C1 segment of cervical spinal cord (tissue), 14 donors: ENCODE results near the gene PRKCZ.
"Not testable (repeated sequence)": the region's sequence is repeated elsewhere in the genome, so short reads cannot be mapped to it uniquely, and the experiment has no call there.

Experiments used
- DNase-seq, 14 donors: peaks; one replicate each; lab custom pipeline; 2025; lab: John Stamatoyannopoulos, UW

PRKCZ gene

GRCh38 chr1:2133879-2134215 is 83.6 kb downstream of the PRKCZ start:
- DNase-seq: no peak

DNA sequence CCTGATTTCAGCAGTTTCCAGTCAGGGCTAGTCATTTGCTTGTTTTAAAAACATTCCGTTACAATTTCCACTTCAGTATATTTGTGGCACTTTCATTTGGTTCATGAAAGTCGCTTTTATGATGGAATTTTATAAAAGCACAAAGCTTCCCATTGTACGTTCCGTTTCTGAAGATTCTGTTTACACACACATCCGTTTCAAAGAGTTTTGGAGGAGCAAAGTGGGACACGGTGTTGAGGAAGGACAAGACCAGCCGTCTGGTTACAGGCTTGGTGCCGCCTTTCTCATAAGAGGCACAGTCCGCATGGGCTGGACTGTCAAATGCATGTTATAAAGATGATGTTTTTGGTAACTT is 84.0 kb downstream of the PRKCZ start:
- peak in 2 of 14 donors; percentile 26 to 30 for DNase-seq

GRCh38 chr1:2134621-2135307 is 84.6 kb downstream of the PRKCZ start:
- DNase-seq: peak in 2 of 14 donors; percentile 24 to 34

- peak in 7 of 14 donors; percentile 19 to 55 (median 39) for DNase-seq
Observed at GRCh38 chr1:2135441-2135841, 85.2 kb downstream of the PRKCZ start.

DNA sequence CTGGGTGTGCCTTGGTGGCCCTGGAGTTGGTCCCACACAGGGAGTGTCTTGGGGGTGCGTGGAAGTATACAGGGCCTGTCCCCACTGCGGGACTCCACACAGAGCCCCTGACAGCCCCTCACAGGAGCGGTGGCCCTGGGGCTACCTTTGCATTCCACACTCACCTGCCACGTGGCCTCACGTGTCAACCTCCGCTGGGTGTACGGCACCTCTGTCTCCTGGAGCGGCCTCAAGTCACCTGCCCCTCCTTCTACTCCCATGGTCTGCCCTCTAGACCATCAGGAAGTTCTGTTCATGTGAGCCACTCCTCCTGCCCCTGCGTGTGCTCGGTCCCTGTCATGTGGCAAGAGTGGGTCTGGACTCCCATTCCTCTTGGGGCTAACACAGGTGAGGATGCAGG is 85.7 kb downstream of the PRKCZ start:
- no peak for DNase-seq

DNA sequence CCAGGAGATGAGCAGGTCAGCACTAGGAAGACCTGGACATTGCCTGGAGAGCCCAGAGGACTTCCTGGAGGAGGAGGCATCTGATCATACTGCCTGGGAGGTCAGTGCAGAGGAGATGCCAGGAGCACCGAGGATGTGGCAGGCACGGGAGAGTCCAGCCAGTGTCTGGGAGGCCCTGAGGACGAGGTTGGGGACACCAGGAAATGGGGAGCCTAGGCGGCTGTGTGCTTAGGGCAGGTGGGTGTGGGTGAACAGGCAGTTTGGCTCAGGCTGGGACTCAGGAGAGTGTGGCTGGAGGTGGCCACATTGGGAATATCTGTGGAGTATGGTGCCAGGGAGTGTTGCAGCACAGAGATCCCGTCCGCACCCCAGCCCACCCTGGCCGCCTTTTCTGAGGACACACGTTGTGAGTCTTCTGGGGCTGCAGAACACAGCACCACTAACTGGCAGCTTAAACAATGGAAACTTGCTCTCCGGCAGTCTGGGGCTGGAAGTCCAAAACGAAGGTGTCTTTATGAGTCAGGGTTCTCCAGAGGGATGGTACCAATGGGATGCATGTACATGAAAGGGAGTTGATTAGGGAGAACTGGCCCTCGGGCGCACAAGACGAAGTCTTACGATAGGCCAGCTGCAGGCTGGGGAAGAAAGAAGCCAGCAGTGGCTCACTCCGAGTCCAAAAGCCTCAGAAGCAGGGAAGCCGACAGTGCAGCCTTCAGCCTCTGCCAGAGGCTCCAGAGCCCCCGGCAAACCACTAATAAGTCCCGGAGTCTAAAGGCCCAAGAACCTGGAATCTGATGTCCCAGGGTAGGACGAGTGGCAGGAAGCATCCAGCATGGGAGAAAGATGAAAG is 86.4 kb downstream of the PRKCZ start:
- DNase-seq: no peak

GRCh38 chr1:2137257-2138121 is 87.3 kb downstream of the PRKCZ start:
- no peak for DNase-seq

GRCh38 chr1:2139156-2139555 is 88.9 kb downstream of the PRKCZ start:
- not testable (repeated sequence) for DNase-seq

- DNase-seq: no peak
Observed at GRCh38 chr1:2141025-2141424, 90.8 kb downstream of the PRKCZ start.

- DNase-seq: no peak
Observed at GRCh38 chr1:2143814-2144500, 93.7 kb downstream of the PRKCZ start.

DNA sequence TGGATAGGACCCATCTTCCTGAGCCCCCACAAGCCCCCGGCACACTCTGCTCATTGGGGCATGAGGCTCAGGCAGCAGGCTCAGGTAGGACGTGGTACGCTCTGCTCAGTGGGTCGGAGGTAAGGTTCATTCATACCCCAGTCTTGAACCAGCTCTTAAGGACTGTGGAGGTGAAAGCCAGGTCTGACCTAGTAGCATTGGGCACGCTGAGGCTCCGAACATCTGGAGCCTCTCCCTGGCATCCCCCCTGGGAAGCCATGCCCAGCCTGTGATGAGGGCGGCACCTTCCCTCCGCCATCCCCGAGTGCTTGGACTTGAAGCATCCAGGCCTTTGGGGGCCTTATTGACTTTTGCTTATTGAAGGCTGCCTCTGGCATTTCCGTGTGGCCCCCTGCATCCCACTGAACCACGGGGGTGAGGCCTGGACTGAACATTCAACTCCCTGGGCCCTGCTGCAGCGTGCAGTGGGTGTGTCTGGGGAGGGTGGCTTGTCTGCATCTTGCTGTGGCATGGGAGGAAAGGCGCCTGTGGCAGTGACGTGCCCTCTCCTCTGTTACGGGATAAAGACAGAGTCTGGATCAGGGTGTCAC is 94.4 kb downstream of the PRKCZ start:
- DNase-seq: no peak

GRCh38 chr1:2145946-2146835 is 96.0 kb downstream of the PRKCZ start:
- DNase-seq: no peak

DNA sequence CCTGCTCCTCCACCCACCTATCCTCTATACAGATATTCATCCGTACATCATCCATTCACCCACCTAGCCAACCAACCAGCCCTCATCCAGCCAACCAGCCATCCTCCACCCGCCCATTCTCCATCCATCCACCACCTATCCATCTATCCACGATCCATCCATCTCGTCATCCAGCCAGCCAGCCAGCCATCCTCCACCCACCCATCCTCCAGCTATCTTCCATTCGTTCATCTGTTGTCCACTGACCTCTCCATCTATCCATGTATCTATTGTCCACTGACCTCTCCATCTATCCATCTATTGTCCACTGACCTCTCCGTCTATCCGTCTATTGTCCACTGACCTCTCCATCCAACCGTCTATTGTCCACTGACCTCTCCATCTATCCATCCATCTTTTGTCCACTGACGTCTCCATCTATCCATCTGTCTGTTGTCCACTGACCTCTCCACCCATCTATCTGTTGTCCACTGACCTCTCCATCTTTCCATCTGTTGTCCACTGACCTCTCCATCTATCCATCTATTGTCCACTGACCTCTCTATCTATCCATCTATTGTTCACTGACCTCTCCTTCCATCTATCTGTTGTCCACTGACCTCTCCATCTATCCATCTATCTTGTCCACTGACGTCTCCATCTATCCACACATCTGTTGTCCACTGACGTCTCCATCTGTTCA is 96.8 kb downstream of the PRKCZ start:
- DNase-seq: no peak

DNA sequence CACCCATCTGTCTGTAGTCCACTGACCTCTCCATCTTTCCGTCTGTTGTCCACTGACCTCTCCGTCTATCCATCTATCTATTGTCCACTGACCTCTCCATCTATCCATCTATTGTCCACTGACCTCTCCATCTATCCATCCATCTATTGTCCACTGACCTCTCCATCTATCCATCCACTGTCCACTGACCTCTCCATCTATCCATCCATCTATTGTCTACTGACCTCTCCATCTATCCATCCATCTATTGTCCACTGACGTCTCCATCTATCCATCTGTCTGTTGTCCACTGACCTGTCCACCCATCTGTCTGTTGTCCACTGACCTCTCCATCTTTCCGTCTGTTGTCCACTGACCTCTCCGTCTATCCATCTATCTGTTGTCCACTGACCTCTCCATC is 97.7 kb downstream of the PRKCZ start:
- not testable (repeated sequence) for DNase-seq

GRCh38 chr1:2148691-2149090 is 98.5 kb downstream of the PRKCZ start:
- no peak for DNase-seq

GRCh38 chr1:2150801-2151200 is 100.6 kb downstream of the PRKCZ start:
- no peak for DNase-seq

GRCh38 chr1:2151252-2151651 is 101.0 kb downstream of the PRKCZ start:
- DNase-seq: no peak

DNA sequence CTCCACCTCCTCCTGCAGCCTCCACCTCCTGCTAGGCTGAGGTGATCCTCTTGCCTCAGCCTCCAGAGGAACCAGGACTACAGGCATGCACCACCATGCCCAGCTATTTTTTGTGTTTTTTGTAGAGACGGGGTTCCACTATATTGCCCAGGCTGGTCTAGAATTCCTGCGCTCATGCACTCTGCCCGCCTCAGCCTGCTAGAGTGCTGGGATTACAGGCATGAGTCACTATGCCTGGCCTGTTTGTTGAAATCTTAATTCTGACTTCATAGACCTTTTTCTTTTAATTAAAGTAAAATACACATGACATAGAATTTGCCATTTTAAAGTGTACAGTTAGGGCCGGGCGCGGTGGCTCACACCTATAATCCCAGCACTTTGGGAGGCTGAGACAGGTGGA is 101.7 kb downstream of the PRKCZ start:
- no peak for DNase-seq

DNA sequence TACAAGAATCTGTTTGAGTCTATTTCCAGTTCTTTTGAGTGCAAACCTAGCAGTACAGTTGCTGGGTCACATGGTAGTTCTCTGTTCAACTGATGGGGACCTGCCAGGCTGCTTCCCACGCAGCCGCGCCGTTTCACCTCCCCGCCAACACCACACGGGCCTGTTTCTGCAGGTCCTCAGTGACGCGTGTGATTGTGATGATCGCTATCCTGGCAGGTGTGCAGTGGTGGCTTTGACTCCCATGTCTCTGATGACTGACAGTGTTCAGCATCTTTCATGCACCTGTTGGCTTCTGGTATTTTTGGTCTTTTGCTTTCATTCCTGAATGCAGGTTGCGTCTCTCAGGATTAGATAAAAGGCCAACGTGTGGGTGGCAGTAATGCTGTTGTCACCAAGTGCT is 102.7 kb downstream of the PRKCZ start:
- DNase-seq: no peak

- no peak for DNase-seq
Observed at GRCh38 chr1:2154022-2154421, 103.8 kb downstream of the PRKCZ start.
